Large intestine (tissue), 3 donors: Measurements from ENCODE around the gene APOL2. TPM values are rescaled to one million over a fixed set of nuclear protein-coding genes. Genes with fewer than 3 reads are reported as not detected.
A peak's percentile ranks its signal among the peaks of the same experiment; 100 is the strongest.
"Not testable (repeated sequence)": the region's sequence is repeated elsewhere in the genome, so short reads cannot be mapped to it uniquely, and the experiment has no call there.

Experiments
- DNase-seq, 2 donors: peaks; one replicate each; pipeline versions ENCODE4 v3.0.0 to v3.0.0-alpha.2; 2013
- H3K27ac ChIP-seq: one replicate; pipeline ENCODE4 v1.5.1; 2013; ENCODE audit warnings: low read length
- H3K27me3 ChIP-seq: 2 replicates; pipeline ENCODE4 v1.6.1; 2013; ENCODE audit warnings: low read length; ENCODE audit not compliant: control insufficient read depth, insufficient read depth
- H3K36me3 ChIP-seq: 2 replicates; pipeline ENCODE4 v1.6.1; 2013; ENCODE audit warnings: low read length; ENCODE audit not compliant: control insufficient read depth, insufficient read depth
- H3K4me1 ChIP-seq: one replicate; pipeline ENCODE4 v1.6.1; 2013; ENCODE audit warnings: low read length; ENCODE audit not compliant: control insufficient read depth, insufficient read depth
- H3K4me3 ChIP-seq: one replicate; pipeline ENCODE4 v1.5.1; 2013; ENCODE audit warnings: low read length
- H3K9me3 ChIP-seq: one replicate; pipeline ENCODE4 v1.6.1; 2013; ENCODE audit warnings: mild to moderate bottlenecking, low read depth, low read length, moderate library complexity; ENCODE audit not compliant: control insufficient read depth
- WGBS: methylation state at CpG from one replicate; pipeline ENCODE4 v1.1.5; 2013; ENCODE audit warnings: low lambda C conversion rate; ENCODE audit not compliant: insufficient coverage; 5-methylcytosine and 5-hydroxymethylcytosine counted together
- polyA plus RNA-seq: library from polyadenylated mRNA; unstranded; fragments of 120-200 nt; gene quantifications from one replicate; pipeline ENCODE4 v1.2.1, GENCODE V29; 2013

The APOL2 gene
- polyA plus RNA-seq, 1 donor, result 42.5 TPM

DNA sequence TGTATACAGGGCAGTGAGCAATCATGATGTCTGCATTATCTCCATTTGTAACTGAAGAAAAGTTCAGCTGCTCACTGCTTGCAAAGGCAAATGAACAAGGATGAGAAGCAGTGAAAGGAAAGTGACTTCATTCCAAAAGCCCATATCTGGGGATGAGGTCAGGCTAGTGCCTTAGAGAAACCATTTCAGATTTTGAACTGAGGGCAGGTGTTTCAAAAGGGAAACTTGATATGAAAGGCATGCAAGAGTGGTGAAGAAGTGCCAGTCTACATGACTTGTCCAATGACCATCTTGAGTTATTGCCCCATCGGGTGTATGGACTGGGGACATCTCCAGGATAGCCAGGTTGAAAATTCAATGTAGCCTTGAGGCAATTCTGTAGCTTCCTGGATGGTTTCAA is 30.4 kb downstream of the APOL2 start:
- H3K27me3 ChIP-seq, result no peaks in the 10 kb centered on the region
- H3K4me3 ChIP-seq, result no peak overlapping the region
- no peak for DNase-seq
- H3K27ac ChIP-seq, result peak overlapping the region; percentile 65
- WGBS, result no CpG with 5 or more reads among the region's 1 CpG
- H3K9me3 ChIP-seq, result peaks cover 8% of the 10 kb centered on the region
- H3K36me3 ChIP-seq, result no peaks in the 10 kb centered on the region
- peaks cover 24% of the 10 kb centered on the region for H3K4me1 ChIP-seq

DNA sequence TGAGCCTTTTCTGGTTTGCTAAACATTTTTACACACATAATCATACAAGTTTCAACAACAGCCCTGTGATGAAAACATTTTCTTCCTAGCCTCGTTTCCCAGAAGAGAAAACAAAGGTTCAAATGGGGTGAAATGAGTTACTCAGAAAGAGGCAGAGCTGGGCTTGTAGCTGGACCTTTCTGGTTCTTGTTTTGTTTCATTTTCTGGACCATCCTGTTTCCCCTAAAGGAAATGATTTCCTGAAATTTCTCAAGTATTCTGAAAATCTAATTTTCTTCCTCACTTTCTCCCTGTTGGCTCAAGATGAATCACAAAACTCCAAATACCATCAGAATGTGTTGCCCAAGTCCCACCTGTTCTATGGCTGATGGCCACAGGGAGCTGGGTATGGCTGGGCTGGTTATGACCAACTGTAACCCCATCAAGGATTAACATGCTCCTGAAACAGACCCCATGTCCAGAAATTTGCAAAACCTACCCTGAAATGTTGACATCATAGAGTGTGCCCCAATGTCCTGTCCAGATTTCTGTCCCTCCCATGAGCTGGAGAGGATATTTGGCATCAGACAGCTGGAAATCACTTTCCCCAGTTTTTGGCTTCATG is 31.1 kb downstream of the APOL2 start:
- Histone ChIP-seq H3K27ac (peak overlapping the region; percentile 65), H3K9me3 (peaks cover 8% of the 10 kb centered on the region), H3K27me3 (no peaks in the 10 kb centered on the region), H3K4me3 (no peak overlapping the region), H3K4me1 (peaks cover 29% of the 10 kb centered on the region), H3K36me3 (no peaks in the 10 kb centered on the region)
- no CpG with 5 or more reads among the region's 1 CpG for WGBS
- DNase-seq, result no peak

DNA sequence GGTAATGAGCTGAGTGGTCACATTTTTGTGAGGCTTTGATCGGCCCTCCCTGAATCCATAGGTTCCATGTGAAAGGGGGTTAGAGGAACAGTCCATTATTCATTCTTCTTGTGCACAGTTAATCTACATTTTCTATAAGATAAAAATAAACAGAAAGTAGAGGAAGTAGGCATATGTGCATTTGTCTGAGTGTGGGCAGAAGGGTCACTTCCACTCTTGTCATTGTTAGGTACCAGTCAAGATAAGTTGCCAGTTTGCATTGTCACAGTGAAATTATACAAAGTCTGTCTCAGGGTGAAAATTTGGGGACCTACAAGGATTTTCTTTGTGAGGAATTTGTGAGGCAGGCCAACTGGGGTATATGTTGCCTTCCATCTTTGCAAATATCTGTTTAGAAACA is 33.1 kb downstream of the APOL2 start:
- Histone ChIP-seq H3K4me3 (no peak overlapping the region), H3K36me3 (no peaks in the 10 kb centered on the region), H3K4me1 (peaks cover 33% of the 10 kb centered on the region), H3K9me3 (peaks cover 8% of the 10 kb centered on the region), H3K27me3 (no peaks in the 10 kb centered on the region), H3K27ac (no peak overlapping the region)
- no peak for DNase-seq
- WGBS, result no CpG with 5 or more reads among the region's 1 CpG

DNA sequence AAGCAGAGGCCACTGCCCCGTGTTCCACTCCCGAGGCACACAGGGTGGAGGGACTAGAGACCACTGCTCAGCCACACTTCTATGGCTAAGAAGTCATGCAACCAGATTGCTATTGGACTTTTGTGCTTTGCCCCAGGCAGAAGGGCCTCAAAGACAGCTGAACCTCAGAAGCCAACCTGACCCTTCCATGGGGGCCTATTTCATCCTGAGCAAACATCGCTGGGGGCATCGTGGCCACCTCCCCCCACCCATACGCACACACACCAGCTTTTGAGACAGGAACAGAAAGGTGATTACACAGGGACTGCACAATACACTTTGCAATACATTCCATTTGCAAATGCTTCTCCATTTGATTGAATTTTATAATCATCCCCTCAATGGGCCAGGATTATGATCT is 33.8 kb downstream of the APOL2 start:
- not testable (repeated sequence) for DNase-seq, H3K27ac ChIP-seq, H3K36me3 ChIP-seq, H3K27me3 ChIP-seq, H3K4me3 ChIP-seq, H3K9me3 ChIP-seq
- WGBS, result no CpG with 5 or more reads among the region's 5 CpGs
- peaks cover 33% of the 10 kb centered on the region for H3K4me1 ChIP-seq

DNA sequence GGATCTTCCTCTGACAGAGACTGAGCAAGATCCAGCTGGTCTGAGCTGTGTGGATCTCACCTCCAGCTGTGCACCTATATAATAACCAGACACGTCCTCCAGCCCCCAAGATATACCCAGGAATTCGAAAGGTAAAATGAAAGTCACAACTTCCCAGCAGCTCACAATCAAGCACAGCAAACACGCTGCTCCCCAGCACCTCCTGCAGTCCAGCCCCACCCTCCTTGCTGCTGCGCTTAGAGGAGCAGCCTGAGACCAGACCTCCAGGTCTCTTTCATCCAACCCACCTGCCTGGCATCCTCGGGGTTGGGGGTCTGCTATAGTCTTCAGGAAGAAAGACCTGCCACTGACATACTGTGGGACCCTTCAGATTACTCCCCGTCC is 34.7 kb downstream of the APOL2 start:
- Histone ChIP-seq H3K36me3 (no peaks in the 10 kb centered on the region), H3K27ac (peak overlapping the region; percentile 63), H3K27me3 (no peaks in the 10 kb centered on the region), H3K4me3 (peak overlapping the region; percentile 8), H3K9me3 (peaks cover 5% of the 10 kb centered on the region), H3K4me1 (peaks cover 33% of the 10 kb centered on the region)
- WGBS, result no CpG with 5 or more reads among the region's 6 CpGs
- peak in 1 of 2 donors; percentile 64 for DNase-seq

DNA sequence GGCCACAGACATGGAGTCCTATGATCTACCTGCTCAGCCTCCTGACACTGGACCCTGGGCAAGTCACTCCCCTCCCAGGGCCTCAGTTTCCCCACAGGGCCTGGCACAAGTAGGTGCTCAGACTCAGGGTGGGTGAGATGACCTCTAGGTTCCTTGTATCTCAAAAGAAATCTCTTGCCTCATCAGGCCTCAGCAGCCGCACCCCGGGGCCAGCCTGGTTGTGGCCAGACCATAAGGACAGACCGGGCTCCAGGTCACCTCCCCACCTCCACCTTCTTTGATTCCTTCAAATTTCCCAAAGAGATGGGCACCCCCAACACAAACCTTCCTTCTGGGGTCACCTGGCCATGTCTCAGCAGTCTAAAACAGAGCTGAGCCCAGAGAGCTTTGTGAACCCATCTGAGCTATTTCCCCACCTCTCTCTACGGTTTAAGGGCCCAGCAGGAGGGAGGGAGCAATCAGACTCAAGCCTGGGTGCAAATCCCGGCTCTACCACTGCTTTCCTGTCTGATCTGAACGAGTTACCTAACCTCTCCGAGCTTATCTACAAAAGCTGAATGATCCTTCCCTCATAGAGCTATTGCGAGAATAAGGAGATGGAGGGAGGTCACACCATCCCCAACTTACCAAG is 35.2 kb downstream of the APOL2 start:
- H3K9me3 ChIP-seq, result peaks cover 5% of the 10 kb centered on the region
- no peaks in the 10 kb centered on the region for H3K27me3 ChIP-seq
- no CpG with 5 or more reads among the region's 8 CpGs for WGBS
- H3K27ac ChIP-seq, result peak overlapping the region; percentile 63
- H3K4me1 ChIP-seq, result peaks cover 32% of the 10 kb centered on the region
- DNase-seq, result no peak
- H3K4me3 ChIP-seq, result peak overlapping the region; percentile 8
- no peaks in the 10 kb centered on the region for H3K36me3 ChIP-seq

DNA sequence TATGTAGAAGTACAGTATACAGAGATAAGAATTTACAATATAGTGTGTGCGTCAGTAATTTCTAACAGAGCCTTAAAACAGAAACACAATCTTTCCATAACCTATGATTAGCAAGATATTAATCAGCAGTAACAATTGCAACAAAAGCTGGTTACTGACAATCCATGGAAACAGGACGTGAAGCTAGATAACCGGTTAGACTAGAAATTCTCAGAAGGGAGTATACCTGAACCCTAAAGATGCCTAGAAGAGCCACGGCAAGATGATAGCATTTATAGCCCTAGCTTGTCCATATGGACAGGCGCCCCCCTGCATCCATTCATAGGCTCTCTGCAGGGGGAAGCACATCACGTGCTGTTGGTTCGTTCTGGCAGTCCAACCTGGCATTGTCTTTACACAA is 35.9 kb downstream of the APOL2 start:
- not testable (repeated sequence) for H3K9me3 ChIP-seq, H3K36me3 ChIP-seq, H3K4me3 ChIP-seq, H3K27ac ChIP-seq, H3K27me3 ChIP-seq
- H3K4me1 ChIP-seq, result peaks cover 25% of the 10 kb centered on the region
- WGBS, result no CpG with 5 or more reads among the region's 7 CpGs
- DNase-seq, result peak; percentile 48 to 77

DNA sequence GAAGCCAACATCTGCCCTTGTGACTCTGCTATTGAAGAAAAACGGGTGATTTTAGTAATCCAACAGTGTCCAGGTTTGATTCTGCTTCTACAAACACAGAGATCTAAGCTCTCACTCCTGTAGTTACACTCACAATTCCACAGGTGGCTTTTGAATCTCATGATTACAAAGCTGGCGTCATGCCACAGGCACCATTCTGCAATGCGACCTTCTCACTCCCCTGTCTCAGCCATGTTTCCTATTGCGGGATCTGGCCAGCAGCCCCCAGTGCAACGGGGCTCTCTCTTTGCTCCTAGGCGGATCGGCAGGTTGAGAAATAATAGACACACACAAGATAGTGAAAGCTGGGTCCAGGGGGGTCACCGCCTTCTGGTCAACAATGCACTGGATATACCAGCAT is 36.4 kb downstream of the APOL2 start:
- no CpG with 5 or more reads among the region's 8 CpGs for WGBS
- not testable (repeated sequence) for H3K4me3 ChIP-seq, H3K27me3 ChIP-seq, H3K36me3 ChIP-seq, H3K9me3 ChIP-seq, H3K27ac ChIP-seq
- peaks cover 26% of the 10 kb centered on the region for H3K4me1 ChIP-seq
- peak; percentile 58 to 79 for DNase-seq

DNA sequence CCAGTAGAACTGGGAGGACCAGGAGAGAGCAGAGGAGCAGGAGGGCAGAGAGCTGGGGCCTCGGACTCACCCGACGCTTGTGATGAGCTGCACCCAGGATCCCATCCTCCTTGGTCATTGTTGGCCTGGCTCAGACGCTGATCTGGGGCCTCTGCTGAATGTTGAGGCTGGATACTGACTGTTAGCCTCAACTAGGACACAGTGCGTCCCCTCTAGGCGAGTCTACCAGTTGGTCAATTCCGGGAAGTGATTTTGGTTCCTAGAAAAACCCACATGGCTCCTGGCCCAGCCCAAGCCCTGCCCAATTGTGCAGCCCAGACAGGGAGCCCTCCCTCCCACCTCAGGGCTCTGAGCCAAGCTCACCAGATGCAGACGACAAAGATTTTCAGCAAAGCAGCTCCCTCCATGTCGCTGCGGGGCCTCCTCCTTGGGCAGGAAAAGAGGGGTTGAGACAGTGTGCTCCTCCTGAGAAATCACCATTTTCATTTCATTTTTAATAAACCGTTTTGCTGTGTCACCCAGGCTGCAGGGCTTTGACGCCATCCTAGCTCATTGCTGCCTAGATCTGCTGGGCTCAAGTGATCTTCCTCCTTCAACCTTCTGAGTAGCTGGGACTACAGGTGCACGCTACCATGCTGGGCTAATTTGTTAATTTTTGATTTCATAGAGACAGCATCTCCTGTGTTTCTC is 37.6 kb downstream of the APOL2 start, which contains the start of gene APOL4:
Gene APOL4, minus strand, starts transcription at position 180 of the 690 bp plus-strand sequence. Its CDS starts 75 bp downstream, at position 105.
- no peaks in the 10 kb centered on the region for H3K9me3 ChIP-seq
- H3K4me1 ChIP-seq, result peaks cover 34% of the 10 kb centered on the region
- peak within 1 kb of the TSS; percentile 5 for H3K4me3 ChIP-seq
- WGBS, result 86% methylated on average over 1 of the region's 13 CpGs
- DNase-seq, result peak; percentile 45 to 52
- H3K27ac ChIP-seq, result peak within 1 kb of the TSS; percentile 59
- no peaks in the 10 kb centered on the region for H3K27me3 ChIP-seq
- H3K36me3 ChIP-seq, result no peaks in the 10 kb centered on the region

DNA sequence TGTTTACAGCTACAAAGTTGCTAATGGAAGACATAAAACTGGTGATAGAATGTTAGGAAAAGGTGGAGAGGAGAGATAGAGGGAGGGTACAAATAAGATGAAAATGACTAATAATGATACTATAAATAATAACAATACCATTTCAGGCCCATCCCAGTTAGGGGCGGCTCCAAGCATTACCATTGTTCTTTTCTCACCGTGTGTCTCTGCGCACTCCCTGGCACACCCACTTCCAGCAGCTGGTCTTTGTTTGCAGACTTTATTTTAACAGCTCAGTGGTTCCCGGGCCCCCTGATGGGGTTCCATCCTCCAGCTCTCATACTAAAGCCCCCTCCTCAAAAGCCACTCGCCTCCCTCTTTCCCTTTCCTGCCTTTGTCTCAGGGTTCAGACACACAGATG is 38.3 kb downstream of the APOL2 start:
- not testable (repeated sequence) for H3K36me3 ChIP-seq, DNase-seq, H3K9me3 ChIP-seq, H3K27me3 ChIP-seq
- peaks cover 34% of the 10 kb centered on the region for H3K4me1 ChIP-seq
- H3K4me3 ChIP-seq, result peak overlapping the region; percentile 5
- no CpG with 5 or more reads among the region's 5 CpGs for WGBS
- peak overlapping the region; percentile 59 for H3K27ac ChIP-seq
